ENCODE data around the gene HEATR9.

Gene HEATR9

DNA sequence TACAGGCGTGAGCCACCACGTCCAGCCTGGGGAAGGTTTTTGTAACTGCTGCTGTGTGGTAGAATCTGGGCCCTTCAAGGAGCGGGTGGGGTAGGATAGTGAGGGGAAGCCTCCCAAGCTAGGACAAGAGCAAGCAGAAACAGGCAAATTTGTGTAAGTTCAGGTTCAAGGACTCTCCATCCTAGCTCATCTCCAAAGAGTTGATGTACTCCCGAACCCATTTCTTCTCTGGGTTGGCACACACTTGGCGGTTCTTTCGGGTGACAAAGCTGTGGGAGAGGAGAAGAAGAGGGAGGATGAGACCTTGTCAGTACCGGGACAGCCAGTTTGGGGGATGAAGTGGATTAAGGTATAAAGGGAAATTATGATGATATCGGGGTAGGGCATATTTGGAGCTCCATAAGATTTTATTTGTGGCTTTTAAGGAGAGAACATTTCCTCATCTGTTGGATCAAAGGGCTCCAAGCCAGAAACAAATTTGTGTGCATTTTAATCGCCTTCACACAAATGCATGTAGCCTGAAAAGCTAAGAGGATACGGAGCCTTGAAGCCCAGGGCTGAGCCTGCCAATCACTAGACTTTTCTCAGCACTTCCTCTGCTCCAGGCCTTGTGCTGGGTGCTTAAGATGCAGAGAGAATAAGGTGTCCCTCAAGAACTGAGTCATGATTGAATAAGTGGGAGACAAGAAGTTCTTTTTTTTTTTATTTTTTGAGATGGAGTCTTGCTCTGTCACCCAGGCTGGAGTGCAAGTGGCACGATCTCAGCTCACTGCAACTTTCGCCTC lies 3.7 kb upstream of the HEATR9 start:
- Histone ChIP-seq H3K27ac (no peak overlapping the region), H3K4me3 (no peak overlapping the region)
- DNase-seq (ENCODE audit: low spot score): no peak
- TF ChIP-seq, protein P1, sequence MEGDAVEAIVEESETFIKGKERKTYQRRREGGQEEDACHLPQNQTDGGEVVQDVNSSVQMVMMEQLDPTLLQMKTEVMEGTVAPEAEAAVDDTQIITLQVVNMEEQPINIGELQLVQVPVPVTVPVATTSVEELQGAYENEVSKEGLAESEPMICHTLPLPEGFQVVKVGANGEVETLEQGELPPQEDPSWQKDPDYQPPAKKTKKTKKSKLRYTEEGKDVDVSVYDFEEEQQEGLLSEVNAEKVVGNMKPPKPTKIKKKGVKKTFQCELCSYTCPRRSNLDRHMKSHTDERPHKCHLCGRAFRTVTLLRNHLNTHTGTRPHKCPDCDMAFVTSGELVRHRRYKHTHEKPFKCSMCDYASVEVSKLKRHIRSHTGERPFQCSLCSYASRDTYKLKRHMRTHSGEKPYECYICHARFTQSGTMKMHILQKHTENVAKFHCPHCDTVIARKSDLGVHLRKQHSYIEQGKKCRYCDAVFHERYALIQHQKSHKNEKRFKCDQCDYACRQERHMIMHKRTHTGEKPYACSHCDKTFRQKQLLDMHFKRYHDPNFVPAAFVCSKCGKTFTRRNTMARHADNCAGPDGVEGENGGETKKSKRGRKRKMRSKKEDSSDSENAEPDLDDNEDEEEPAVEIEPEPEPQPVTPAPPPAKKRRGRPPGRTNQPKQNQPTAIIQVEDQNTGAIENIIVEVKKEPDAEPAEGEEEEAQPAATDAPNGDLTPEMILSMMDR (IDR thresholded peaks at IDR 0.05): no peak

DNA sequence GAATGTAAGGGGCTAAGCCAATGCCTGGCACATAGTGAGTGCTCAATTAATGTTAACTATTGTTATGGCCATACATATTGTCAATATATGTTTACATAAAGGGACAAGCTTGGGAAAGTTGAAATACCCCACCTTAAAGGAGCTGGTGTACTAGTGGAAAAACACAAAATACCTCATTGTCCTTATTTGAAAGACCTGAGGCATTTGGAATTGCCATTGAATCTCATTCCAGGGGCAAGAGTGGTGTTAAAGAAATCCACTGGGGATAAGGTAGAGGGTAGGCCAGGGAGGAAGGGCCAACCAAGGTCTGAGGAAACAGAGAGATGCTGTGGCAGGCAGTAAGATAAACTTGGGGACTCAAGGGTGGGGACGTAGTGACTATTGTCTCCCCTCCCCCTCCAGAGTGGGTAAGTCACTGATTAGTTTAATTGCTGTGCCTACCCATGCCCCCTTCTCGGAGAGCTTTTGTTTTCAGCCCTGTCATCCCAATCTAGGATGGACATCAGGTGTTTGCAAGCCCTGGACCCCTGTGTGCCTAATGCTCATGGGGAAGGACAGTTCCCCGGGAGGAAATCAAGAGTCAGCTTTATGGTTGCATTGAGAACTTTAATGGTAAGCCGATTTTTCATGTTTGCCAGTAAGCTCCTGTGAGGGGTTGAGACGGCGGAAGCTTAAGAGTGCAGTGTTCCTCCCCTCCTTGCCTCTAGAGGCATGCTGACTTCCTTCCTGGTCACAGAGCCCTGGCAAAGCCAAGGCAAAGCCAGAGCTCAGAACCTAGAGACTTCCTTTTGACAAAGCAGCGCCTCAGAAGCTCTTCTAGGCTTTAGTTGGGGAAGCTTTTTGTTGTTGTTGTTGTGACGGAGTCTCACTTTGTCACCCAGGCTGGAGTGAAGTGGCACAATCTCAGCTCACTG lies 2.5 kb upstream of the HEATR9 start:
- Histone ChIP-seq H3K27ac (no peak overlapping the region), H3K4me3 (no peak overlapping the region)
- TF ChIP-seq, protein P1 (IDR thresholded peaks at IDR 0.05): no peak
- no peak for DNase-seq (ENCODE audit: low spot score)

DNA sequence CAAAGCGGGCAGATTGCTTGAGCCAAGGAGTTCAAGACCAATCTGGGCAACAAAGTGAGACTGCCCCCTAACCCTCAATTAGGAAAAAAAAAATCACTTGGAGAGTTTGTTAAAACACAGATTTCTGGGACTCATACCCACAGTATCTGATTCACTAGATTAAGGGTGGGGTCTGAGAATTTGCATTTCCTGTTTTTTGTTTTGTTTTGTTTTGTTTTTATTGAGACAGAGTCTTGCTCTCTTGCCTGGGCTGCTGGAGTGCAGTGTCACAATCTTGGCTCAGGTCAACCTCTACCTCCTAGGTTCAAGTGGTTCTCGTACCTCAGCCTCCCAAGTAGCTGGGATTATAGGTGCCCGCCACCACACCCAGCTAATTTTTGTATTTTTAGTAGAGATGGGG lies 1.1 kb downstream of the HEATR9 start:
- no peak for DNase-seq (ENCODE audit: low spot score)

DNA sequence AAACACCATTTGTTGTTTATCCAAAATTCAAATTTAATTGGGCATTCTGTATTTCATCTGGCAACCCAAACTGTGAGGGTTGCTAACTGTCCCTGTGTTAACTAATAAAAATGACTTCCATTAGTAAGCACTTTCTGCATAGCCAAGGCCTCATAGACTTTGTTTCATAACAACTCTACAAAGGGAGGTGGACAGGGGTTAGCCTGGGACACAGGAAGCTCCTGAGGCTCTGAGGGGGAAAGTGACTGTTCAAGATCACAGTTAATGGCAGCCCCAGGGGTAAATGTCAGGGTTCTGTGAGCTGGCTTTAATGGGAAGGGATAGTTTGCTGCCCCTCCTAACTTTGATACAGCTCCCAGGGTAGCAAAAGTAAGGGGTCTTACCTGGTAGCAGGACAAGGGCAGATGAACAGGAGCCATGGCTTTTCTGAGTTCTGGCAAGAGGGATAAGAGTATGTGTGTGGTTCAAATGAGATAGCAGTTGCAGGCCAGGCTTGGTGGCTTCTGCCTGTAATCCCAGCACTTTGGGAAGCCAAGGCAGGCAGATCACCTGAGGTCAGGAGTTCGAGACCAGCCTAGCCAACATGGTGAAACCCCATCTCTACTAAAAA lies 2.2 kb downstream of the HEATR9 start:
- no peak for DNase-seq (ENCODE audit: low spot score)
- Histone ChIP-seq H3K4me3 (no peak overlapping the region), H3K27ac (no peak overlapping the region)
- TF ChIP-seq, protein P1 (IDR thresholded peaks at IDR 0.05): no peak

More for the DNA sequence above, 1.1 kb downstream of the HEATR9 start:
- Histone ChIP-seq H3K27ac (no peak overlapping the region), H3K4me3 (no peak overlapping the region)
- TF ChIP-seq, protein P1 (IDR thresholded peaks at IDR 0.05): no peak

DNA sequence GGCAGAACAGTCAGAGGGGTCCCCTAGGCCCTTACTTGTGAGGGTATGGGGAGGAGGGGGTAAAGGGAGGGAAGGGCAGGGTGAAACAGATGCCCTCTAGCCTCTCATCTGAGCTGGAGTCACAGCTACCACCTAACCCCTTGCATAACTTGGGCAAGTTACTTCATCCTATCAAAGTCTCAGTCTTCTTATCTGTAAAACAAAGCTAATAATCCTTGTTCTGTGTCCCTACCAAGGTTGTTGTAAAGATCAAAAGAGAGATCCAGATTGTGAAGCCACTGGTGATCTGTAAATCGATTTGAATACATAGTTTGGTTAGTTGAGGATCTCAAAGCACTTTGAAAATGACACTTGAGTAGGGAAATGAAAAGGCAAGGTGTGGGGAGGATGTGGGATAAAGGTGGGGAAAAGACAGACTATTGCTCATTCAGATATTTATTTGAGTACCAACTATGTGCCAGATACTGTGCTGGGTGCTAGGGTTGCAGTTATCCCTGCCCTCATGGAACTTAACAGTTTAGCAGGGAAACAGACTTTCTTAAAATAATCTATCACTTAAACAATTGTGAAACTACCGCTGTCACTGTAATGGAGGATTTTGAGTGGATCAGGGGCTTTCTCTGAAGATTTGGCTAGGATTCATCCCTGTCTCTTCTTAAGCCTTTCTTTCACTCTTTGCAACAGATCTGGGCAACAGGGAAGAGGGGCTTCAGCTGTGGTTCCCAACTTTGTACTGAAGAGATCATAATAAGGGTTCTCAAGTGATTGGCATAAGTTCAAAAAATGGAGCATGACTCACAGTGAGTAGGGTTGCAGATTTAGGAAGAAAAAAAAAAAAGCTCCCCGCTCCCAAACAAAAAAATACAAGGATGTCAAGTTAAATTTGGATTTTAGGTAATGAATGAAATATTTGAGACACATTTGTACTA lies 3.0 kb downstream of the HEATR9 start:
- TF ChIP-seq, protein P1 (IDR thresholded peaks at IDR 0.05): no peak
- no peak for DNase-seq (ENCODE audit: low spot score)
- H3K27ac ChIP-seq: no peak overlapping the region
- no peak overlapping the region for H3K4me3 ChIP-seq

DNA sequence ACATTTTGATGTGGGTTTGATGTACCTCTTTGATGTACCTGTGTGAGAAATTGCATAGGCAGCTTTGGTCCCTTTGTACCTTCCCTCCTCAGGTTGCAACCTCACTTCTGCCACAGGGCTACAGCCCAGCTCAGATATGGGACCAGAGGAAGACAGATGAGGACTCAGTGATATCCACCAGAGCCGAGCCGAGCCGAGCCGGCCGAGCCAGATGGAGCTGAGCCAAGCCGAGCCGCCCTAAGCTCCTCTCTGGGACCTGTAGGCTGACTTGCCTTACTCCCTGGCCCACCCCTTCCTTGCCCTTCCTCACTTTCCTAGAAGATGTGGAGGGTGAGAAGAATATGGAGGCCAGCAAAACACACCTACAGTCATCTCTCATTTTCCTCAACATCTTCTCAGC lies 3.8 kb downstream of the HEATR9 start:
- no peak for DNase-seq (ENCODE audit: low spot score)
- no peak overlapping the region for H3K27ac ChIP-seq
- TF ChIP-seq, protein P1 (IDR thresholded peaks at IDR 0.05): no peak
- H3K4me3 ChIP-seq: no peak overlapping the region
